Measurements from ENCODE around the gene SFI1. TPM values are rescaled to one million over a fixed set of nuclear protein-coding genes. Genes with fewer than 3 reads are reported as not detected.

The SFI1 gene
- total RNA-seq, 4 donors from 2014 or later, result 55.3 to 157 (median 90.1) TPM

DNA sequence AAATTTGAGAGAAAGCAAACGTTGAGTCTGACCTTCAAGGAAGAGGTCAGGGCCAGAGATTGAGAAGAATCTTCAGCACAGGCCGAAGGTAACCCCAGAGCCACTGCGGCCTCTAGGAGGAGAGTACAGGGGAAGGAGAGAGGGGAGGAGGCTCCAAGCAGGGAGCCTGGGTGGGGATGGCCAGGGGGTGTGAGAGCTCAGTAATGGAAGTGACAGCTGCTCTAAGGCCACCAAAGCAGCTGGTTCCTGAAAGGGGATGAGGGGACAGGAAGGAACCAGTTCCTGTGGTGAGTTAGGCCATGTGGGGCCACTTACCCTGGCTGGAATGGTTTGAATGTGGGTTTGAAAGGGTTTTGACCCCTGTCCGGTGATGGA, 119.6 kb downstream of the SFI1 start:
- peaks cover 0 to 15% (median 11%) of the 10 kb centered on the region in 4 donors for H3K4me1 ChIP-seq
- no peak overlapping the region for H3K4me3 ChIP-seq
- no peaks in the 10 kb centered on the region for H3K9me3 ChIP-seq
- DNase-seq, result no peak
- no peak overlapping the region for H3K27ac ChIP-seq
- in situ Hi-C loops (cut with MboI; ENCODE audit: low pct_ligation_motif_present in 1 of 4, low pct_unique_long_range_greater_than_20kb in 1 of 4, low sequenced_read_pairs in 3 of 4), result no loop called here
- no peaks in the 10 kb centered on the region for H3K27me3 ChIP-seq
- intact Hi-C loops (cut with DNase I; ENCODE audit: low total_unique reads), result no loop called here
- TF ChIP-seq, protein P1, sequence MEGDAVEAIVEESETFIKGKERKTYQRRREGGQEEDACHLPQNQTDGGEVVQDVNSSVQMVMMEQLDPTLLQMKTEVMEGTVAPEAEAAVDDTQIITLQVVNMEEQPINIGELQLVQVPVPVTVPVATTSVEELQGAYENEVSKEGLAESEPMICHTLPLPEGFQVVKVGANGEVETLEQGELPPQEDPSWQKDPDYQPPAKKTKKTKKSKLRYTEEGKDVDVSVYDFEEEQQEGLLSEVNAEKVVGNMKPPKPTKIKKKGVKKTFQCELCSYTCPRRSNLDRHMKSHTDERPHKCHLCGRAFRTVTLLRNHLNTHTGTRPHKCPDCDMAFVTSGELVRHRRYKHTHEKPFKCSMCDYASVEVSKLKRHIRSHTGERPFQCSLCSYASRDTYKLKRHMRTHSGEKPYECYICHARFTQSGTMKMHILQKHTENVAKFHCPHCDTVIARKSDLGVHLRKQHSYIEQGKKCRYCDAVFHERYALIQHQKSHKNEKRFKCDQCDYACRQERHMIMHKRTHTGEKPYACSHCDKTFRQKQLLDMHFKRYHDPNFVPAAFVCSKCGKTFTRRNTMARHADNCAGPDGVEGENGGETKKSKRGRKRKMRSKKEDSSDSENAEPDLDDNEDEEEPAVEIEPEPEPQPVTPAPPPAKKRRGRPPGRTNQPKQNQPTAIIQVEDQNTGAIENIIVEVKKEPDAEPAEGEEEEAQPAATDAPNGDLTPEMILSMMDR (IDR thresholded peaks at IDR 0.05), result no peak
- TF ChIP-seq POLR2A (IDR thresholded peaks at IDR 0.05) (no peak), EP300 (IDR thresholded peaks at IDR 0.05; ENCODE audit: low read depth) (no peak), POLR2AphosphoS5 (IDR thresholded peaks at IDR 0.05) (no peak)
- WGBS, 2 donors (ENCODE audit: low coverage in 1 of 2), result 0 to 67% methylated on average over 1 to 4 of the region's 4 CpGs
- peaks cover 0 to 27% (median 6%) of the 10 kb centered on the region in 4 donors for H3K36me3 ChIP-seq

DNA sequence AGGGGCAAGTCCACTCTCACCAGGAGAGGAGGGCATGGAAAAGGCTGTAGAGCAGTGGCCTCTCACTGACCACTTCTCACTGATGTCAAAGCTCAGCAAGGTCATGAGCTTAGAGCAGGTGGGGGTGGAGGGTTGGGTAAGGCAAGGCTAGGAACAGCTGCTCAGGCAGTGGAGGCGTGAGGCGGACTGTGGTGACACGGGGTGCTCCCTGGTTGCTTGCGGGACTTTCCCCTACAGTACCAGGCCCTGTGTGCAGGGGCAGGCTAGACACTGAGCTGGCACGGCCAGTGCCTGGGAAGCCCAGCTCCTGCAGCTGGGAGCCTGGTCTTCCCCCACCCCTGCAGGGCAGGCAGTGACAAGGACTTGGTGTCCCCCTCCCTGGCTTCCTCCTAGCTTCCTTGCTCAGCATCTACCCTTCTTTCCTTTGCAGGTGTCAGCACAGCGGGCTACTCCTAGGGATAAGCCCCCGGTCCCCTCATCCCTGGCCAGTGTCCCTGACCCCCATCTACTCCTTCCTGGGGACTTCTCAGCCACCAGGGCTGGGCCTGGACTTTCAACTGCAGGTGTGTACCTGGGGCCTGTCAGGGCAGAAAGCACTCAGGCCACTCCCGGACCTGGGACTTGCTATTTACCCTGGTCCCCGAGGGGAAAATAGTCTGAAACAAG, 120.1 kb downstream of the SFI1 start:
- H3K27ac ChIP-seq, result no peak overlapping the region
- H3K4me1 ChIP-seq, result peaks cover 0 to 15% (median 11%) of the 10 kb centered on the region in 4 donors
- WGBS, 2 donors (ENCODE audit: low coverage in 1 of 2), result 70% methylated on average over 9 of the region's 9 CpGs; no CpG with 5 or more reads in 1 of the 2 donors
- intact Hi-C loops (cut with DNase I; ENCODE audit: low total_unique reads), result no loop called here
- no peak for DNase-seq
- H3K36me3 ChIP-seq, result peaks cover 0 to 27% (median 8%) of the 10 kb centered on the region in 4 donors
- H3K27me3 ChIP-seq, result no peaks in the 10 kb centered on the region
- H3K9me3 ChIP-seq, result no peaks in the 10 kb centered on the region
- no peak overlapping the region for H3K4me3 ChIP-seq
- TF ChIP-seq, protein P1 (IDR thresholded peaks at IDR 0.05), result no peak
- TF ChIP-seq POLR2A (IDR thresholded peaks at IDR 0.05) (no peak), EP300 (IDR thresholded peaks at IDR 0.05; ENCODE audit: low read depth) (no peak), POLR2AphosphoS5 (IDR thresholded peaks at IDR 0.05) (no peak)
- in situ Hi-C loops (cut with MboI; ENCODE audit: low pct_ligation_motif_present in 1 of 4, low pct_unique_long_range_greater_than_20kb in 1 of 4, low sequenced_read_pairs in 3 of 4), result no loop called here

DNA sequence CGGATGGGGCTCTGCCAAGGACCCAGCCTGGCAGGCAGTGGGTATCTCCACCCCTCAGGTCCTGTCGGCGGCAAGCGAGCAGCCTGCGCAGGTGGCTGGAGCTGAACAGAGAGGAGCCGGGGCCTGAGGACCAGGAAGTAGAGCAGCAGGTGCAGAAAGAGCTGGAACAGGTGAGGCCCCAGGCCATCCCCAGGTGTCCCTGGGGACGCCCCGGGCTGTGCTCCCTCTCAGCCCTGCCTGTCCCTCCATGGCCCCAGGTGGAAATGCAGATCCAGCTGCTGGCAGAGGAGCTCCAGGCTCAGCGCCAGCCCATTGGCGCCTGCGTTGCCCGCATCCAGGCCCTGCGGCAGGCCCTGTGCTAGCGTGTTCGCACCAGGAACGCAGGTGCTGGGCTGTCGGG, 121.7 kb downstream of the SFI1 start:
- intact Hi-C loops (cut with DNase I; ENCODE audit: low total_unique reads) (no loop called here), in situ Hi-C loops (cut with MboI; ENCODE audit: low pct_ligation_motif_present in 1 of 4, low pct_unique_long_range_greater_than_20kb in 1 of 4, low sequenced_read_pairs in 3 of 4) (no loop called here)
- no peak overlapping the region for H3K4me3 ChIP-seq
- no peaks in the 10 kb centered on the region for H3K27me3 ChIP-seq
- peaks cover 0 to 15% (median 11%) of the 10 kb centered on the region in 4 donors for H3K4me1 ChIP-seq
- WGBS, 2 donors (ENCODE audit: low coverage in 1 of 2), result 61% methylated on average over 16 of the region's 17 CpGs; no CpG with 5 or more reads in 1 of the 2 donors
- no peak overlapping the region for H3K27ac ChIP-seq
- H3K36me3 ChIP-seq, result peaks cover 0 to 27% (median 8%) of the 10 kb centered on the region in 4 donors
- H3K9me3 ChIP-seq, result no peaks in the 10 kb centered on the region
- no peak for DNase-seq
- TF ChIP-seq POLR2A (IDR thresholded peaks at IDR 0.05) (no peak), POLR2AphosphoS5 (IDR thresholded peaks at IDR 0.05) (no peak), EP300 (IDR thresholded peaks at IDR 0.05; ENCODE audit: low read depth) (no peak)
- TF ChIP-seq, protein P1 (IDR thresholded peaks at IDR 0.05), result no peak

DNA sequence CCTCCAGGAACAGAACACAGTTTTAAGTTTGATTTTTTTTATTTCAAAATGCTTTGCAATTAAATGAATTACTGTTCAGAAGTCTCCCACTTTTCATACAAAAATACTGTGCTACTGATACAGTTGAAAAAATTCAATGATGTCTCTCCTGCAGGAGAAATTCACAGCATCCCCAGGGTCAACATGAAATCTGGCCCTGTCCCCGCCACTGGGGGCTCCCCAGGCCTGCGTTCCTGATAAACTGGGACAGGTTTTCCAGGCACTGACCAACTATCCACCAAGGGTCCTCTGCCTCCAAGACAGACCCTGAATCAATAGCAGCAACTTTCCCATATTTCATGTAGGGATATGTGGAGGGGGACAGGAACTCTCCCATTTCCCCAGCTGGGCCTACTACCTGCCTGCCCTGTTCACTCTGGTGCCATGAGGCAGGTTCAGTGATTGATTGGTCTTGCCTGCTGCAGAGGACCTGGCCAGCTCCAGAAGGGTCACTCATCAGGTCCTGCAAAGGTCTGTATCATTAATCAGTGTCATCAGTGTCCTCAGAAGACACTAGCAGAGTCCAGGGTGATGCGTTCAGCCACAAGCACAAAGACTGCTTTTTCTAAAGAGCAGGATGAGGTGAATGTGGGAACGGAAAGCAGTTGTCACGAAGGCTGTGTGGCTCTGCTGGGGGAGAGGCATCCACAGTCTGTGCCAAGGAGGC, 122.3 kb downstream of the SFI1 start:
- intact Hi-C loops (cut with DNase I; ENCODE audit: low total_unique reads), result no loop called here
- WGBS, 2 donors (ENCODE audit: low coverage in 1 of 2), result 79 to 88% methylated on average over 1 to 5 of the region's 5 CpGs
- no peak for DNase-seq

More for the DNA sequence above, 122.3 kb downstream of the SFI1 start:
- H3K27ac ChIP-seq, result no peak overlapping the region
- in situ Hi-C loops (cut with MboI; ENCODE audit: low pct_ligation_motif_present in 1 of 4, low pct_unique_long_range_greater_than_20kb in 1 of 4, low sequenced_read_pairs in 3 of 4), result no loop called here
- no peak overlapping the region for H3K4me3 ChIP-seq
- peaks cover 0 to 15% (median 11%) of the 10 kb centered on the region in 4 donors for H3K4me1 ChIP-seq
- peaks cover 0 to 27% (median 8%) of the 10 kb centered on the region in 4 donors for H3K36me3 ChIP-seq
- TF ChIP-seq POLR2A (IDR thresholded peaks at IDR 0.05), result no peak
- TF ChIP-seq EP300 (IDR thresholded peaks at IDR 0.05; ENCODE audit: low read depth), result no peak
- TF ChIP-seq POLR2AphosphoS5 (IDR thresholded peaks at IDR 0.05), result no peak
- TF ChIP-seq, protein P1 (IDR thresholded peaks at IDR 0.05), result no peak
- H3K9me3 ChIP-seq, result no peaks in the 10 kb centered on the region
- H3K27me3 ChIP-seq, result no peaks in the 10 kb centered on the region

Data from transverse colon (tissue), 4 donors.